GM21576 (cell line): ENCODE results near the gene CDH8.
"Not testable (repeated sequence)": the region's sequence is repeated elsewhere in the genome, so short reads cannot be mapped to it uniquely, and the experiment has no call there.

Source experiments
- ATAC-seq: cut with Tn5 transposase; IDR thresholded peaks from one replicate; pipeline ENCODE4 v1.9.1; 2021; ENCODE audit warnings: mild to moderate bottlenecking, moderate library complexity; ENCODE audit not compliant: unreplicated experiment

Gene CDH8

GRCh38 chr16:61797296-61797795 is 238.9 kb downstream of the CDH8 start:
- ATAC-seq = no peak

DNA sequence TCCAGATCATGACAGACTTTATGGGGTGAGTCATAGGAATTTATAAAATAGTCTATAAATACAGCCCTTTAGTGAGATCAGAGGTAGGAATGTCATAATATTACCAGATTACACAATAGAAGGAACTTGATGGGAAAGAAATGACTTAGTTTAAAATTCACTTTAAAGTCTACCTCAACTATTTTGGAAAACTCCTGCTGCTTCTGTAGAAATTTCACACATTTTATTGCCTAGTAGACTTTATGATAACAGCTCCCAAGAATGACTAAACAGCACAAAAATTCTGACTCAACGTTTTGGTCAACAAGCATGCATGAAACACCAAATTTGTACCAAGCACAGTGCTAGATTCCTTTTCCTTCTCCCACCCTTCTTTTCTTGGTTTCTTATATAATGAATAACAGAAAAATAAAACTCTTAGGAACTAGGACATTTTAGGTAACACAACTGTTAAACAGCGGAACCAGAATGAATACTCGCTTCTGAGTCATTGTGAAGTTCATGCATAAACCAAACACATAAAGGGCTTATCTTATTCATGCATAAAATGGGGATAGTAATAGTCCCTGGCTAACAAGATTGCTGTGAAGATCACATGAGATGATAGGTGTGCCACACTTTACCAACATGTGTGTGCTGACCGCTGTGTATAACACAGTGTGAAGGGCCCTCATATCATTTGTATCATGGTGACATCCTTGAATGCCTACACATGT is 243.9 kb downstream of the CDH8 start:
- no peak for ATAC-seq

DNA sequence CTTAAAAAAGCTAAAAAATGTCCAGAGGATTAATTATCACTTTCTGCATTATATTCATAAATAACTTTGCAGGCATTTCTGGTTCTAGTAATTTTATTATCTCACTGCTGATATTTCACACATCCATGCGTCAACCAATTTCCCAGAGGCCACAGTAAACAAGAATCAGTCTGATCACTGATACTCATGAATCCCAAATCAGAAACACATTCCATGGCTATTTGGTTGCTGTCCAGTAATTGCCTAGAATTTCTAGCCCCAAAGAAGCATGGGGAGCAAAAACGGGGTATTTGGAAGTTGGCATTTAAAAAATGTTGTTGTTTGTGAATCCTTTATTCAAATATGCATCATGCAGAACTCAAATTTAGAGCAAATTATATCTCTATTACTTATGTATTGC is 244.8 kb downstream of the CDH8 start:
- no peak for ATAC-seq

- ATAC-seq = not testable (repeated sequence)
Measured at GRCh38 chr16:61781855-61782254, 254.4 kb downstream of the CDH8 start.

DNA sequence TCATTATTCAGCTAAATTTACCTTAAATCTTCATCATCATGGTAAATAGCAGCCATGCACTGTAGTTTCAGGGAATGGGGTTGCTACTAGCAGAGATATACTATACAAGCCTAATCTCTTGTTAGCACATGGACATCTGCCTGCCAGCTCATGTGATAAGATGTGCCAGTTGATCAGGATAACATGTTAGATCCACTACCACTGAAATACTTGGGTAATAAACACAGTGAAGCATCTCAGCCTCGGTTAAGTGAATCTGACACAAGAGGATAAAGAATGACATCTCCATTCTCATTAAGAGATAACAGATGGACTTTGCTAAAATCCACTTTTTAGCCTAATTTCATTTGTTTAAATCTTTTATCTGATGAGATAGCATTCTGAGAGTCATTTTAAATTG is 256.1 kb downstream of the CDH8 start:
- ATAC-seq = no peak

- ATAC-seq = no peak
Measured at GRCh38 chr16:61770301-61770700, 265.9 kb downstream of the CDH8 start.

DNA sequence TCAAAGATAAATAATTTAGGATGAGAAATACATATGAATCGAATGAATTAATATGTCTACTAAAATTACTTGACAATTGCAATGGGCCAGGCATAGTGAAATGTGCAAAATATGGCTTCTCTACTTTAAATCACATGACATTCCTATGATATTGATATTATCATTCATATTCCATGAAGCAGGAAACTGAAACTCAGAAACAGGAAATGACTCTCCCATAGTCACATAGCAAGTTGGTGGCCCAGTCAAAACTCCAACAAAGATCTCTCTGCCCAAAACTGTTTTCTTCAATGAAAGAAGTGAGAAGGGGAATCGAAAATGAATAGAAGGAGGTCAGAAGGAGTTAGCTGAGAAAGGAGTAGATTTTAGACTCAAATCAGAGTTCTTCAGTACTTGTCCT is 272.2 kb downstream of the CDH8 start:
- no peak for ATAC-seq

DNA sequence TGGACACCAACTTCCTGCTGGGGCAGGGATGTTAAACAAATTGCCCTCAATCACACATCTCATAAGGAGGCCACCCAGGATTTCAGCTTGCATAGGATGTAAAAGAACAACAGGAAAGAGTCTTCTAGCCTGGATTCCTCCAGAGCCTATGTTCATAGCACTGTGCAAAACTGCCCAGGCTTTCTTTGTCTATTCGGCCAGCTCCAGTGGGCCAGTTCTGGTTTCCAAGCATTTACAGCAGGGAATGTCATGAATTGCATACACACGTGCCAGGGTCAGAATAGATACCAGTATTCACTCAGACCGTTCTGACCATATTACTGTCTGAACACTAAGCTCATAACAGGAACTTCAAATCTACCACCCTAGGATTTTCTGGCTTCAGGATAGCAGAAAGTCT is 273.2 kb downstream of the CDH8 start:
- no peak for ATAC-seq

DNA sequence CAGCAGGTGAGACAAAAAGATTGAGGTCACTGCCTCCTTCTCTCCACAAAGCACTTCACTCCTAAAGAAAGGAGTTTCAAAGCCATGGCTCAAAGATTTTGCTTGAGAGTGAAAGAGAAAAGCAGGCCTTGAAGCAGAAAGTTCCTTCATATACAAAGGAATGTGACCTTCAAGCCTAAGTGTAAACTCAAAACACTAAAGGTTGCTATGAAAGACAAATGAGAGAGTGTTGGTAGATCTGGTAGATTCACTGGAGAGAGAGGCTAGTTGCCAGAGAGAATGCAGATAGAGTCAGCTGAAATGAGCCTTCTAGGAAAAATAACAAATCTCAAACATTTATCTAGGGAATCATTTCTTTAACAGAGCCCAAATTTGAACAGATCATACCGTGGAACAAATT is 305.2 kb downstream of the CDH8 start:
- ATAC-seq = no peak

DNA sequence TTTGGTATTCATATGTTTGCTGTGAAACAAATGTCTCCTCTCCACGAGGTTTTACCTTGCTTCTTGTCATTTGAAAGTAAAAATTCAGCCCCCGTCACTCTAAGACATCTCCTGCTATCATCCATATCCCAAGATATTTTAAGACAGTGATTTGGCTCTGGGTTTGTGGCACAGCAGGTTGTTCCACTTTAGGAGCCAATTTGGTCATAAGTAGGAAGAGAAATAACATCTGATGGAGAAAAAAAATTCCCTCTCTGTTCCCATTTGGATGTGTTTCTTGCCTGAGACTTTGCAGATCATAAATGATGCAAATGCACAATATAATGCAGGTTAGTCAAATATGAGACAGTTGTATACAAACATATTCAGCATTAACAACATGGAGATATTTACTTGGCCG is 309.5 kb downstream of the CDH8 start:
- no peak for ATAC-seq

DNA sequence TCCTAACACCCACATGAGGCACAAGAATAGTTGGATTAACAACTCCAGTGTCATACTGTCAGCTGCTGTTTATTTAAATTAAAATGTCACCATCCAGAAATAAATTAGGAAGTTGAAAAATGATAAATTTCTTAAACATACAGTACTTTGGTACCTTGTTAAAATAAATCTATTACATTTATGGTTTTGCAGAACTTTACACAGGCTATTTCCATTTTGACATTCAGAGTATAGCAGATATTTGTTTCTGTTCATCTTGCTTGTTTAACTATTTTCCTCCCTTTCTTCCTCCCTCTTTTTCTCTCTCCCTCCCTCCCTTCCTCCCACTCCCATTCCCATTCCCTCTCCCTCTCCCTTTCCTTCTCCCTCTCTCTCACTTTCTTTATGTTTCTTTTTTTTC is 310.1 kb downstream of the CDH8 start:
- no peak for ATAC-seq

DNA sequence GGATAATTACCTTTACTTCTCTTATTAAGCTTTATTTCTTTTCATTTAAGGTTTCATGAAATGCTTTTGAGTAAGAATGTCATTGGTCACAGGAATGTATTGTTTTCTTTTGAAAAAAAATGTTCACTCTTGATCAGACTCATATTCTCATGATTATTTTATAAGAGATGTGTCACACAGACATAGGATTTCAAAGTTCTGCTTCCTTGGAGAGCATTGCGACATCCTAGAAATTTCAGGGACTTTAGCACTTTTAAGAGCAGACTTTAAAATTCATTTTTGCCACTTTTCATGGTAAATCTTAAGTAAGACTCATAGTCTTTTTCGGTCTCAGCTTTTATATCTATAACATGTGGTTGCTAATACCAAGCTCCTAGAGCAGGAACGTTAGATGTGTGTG is 314.7 kb downstream of the CDH8 start:
- no peak for ATAC-seq

DNA sequence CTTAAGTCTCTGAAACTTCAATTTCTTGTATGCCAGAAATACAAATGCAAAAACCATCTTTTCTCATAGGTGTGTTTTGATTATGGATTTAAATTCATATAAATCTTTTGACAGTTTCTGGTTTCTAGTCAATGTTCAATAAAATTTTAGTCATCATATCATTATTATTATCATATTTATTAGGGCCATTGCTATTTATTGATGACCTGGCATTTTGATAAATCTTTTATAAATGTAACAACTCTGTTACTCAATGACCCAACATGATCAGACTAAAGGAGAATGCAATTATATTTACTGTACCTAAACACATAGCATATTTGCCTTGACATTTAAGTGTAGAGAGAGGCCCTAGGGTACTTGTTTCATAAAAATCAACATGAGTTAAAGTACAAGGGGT is 320.8 kb downstream of the CDH8 start:
- ATAC-seq = no peak

DNA sequence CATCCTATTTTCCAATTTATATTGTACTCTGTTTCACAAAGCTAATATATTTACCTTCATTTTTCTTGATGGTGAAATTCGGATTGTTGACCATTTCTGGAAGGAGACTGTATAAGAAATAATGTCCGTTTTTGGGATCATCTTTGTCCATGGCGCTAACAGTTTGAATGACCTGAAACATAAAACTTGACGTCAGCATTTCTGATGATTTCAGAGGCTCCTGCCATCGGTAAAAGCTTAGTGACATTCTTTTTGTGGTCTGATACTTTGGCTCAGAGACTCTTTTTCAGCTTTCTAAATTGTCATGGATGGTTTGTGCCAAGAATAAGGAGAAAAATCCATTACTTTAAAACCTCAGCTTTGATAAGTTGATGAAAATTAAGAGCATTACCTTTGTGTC is 322.5 kb downstream of the CDH8 start:
- ATAC-seq = no peak

DNA sequence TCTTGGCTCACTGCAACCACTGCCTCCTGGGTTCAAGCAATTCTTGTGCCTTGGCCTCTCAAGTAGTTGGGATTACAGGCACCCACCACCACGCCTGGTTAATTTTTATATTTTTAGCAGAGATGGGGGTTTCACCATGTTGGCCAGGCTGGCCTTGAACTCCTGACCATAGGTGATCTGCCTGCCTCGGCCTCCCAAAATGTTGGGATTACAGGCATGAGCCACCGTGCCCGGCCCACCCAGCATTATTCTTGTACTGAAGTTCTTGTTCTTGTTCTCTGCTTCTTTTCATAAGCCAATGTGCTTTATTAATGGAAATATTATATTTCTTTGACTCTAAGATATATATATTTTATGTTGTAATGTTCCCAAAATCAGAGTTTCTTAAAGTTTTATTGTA is 336.6 kb downstream of the CDH8 start:
- ATAC-seq = not testable (repeated sequence)

DNA sequence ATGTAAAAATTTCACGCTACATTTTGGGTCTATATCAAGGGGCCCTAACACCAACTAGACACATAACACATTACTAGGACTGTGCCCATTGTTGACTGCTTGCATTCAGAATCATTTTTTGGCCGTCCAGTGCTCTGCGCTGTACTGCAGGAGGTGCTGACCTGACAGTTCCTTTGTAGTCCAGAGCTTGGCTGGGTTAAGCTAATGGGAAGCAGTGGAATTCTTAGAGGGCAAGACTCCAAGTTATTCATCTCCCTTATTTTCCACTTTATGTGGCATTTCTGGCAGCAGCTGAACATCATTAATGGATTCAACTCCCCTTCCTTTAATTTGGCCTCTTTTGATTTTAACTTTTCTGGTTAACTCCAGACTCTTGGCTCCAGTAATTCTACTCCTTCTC is 351.7 kb downstream of the CDH8 start:
- ATAC-seq = no peak

GRCh38 chr16:61681673-61682072 is 354.6 kb downstream of the CDH8 start:
- ATAC-seq = no peak

GRCh38 chr16:61681124-61681523 is 355.1 kb downstream of the CDH8 start:
- no peak for ATAC-seq

DNA sequence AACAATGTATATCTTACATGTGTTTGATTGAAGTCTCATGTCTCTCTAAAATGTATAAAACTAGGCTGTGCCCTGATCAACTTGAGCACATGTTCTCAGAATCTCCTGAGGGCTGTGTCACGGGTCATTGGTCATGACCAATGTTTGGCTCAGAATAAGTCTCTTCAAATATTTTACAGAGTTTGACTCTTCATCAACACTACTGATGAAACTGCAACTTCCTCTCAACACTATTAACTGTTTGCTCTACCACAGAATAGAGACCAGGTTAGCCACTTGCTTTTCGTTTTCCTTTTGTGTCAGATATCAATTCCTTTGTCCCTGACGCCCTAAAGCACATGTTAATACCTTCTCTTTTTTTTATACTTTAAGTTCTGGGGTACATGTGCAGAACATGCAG is 358.1 kb downstream of the CDH8 start:
- no peak for ATAC-seq

GRCh38 chr16:61677776-61678175 is 358.5 kb downstream of the CDH8 start:
- ATAC-seq = no peak

GRCh38 chr16:61676740-61677139 is 359.5 kb downstream of the CDH8 start:
- ATAC-seq = no peak

GRCh38 chr16:61671161-61671560 is 365.1 kb downstream of the CDH8 start:
- no peak for ATAC-seq

DNA sequence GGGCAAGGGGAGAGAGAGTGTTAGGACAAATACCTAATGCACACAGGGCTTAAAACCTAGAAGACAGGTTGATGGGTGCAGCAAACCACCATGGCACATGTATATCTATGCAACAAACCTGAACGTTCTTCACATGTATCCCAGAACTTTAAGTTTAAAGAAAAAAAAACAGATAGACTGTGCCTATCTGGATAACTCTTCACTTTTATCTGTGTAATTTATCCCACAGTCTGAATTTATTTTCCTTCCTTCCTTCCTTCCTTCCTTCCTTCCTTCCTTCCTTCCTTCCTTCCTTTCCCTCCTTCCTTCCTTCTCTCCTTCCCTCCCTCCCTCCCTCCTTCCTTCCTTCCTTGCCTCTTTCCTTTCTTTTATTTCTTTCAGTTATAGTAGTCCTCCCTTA is 370.7 kb downstream of the CDH8 start:
- ATAC-seq = no peak
